ENCODE results near the gene NMUR1. TPM values are rescaled to one million over a fixed set of nuclear protein-coding genes. Genes with fewer than 3 reads are reported as not detected.

Gene NMUR1
- total RNA-seq, 2 donors from 2014 or later: 2.3 to 6.3 TPM

DNA sequence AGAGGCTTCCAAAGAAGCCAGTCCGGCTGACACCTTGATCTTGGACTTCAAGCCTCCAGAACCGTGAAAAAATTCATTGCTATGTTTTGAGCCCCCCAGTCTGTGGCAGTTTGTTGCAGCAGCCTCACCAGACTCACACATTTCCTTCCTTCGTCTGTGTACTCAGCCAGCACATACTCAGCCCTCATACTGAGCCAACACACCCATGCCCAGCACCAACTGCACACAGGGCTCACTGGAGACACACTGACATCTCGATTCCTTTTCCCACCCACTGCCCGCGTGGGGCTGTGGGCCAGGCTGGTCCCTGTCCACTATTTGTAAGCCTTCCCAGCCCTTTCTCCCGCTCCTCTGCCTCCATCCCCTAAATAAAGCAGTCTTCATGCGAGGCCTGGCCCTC is 24.1 kb upstream of the NMUR1 start:
- H3K4me3 ChIP-seq: no peak overlapping the region
- intact Hi-C loops (cut with DNase I): no loop called here
- no peaks in the 10 kb centered on the region for H3K27me3 ChIP-seq
- no peak for DNase-seq
- WGBS, 2 donors: 65 to 72% methylated on average over 8 of the region's 8 CpGs
- TF ChIP-seq, protein P1, sequence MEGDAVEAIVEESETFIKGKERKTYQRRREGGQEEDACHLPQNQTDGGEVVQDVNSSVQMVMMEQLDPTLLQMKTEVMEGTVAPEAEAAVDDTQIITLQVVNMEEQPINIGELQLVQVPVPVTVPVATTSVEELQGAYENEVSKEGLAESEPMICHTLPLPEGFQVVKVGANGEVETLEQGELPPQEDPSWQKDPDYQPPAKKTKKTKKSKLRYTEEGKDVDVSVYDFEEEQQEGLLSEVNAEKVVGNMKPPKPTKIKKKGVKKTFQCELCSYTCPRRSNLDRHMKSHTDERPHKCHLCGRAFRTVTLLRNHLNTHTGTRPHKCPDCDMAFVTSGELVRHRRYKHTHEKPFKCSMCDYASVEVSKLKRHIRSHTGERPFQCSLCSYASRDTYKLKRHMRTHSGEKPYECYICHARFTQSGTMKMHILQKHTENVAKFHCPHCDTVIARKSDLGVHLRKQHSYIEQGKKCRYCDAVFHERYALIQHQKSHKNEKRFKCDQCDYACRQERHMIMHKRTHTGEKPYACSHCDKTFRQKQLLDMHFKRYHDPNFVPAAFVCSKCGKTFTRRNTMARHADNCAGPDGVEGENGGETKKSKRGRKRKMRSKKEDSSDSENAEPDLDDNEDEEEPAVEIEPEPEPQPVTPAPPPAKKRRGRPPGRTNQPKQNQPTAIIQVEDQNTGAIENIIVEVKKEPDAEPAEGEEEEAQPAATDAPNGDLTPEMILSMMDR (IDR thresholded peaks at IDR 0.05): no peak
- TF ChIP-seq POLR2A (IDR thresholded peaks at IDR 0.05): no peak
- peak overlapping the region in 1 of 4 donors; percentile 36 for H3K27ac ChIP-seq
- H3K9me3 ChIP-seq: peaks cover 0 to 4% (median 0%) of the 10 kb centered on the region in 3 donors
- no peaks in the 10 kb centered on the region for H3K36me3 ChIP-seq (replicated peaks in 1 of 2; ENCODE audit: insufficient read depth in 1 of 2, low read depth in 2 of 2)
- no peak for ATAC-seq
- peaks cover 5% of the 10 kb centered on the region for H3K4me1 ChIP-seq

DNA sequence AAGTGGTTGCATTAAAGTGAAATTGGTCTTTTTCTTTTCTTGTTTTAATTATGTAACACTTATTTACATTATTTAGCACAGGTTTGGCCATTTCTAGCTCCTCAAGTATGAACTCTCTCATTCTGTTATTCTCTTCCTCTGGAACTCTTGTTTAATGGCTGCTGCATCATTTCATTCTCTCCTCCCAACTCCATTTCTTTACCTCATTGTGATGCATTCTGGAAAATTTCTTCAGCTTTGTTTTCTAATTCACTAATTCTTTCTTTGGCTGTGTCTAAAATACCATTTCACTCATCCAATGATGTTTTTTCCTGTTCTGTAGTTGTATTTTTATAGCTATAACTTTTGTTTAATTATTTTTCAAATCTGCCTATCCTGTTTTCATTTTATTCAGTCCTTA is 22.5 kb upstream of the NMUR1 start:
- Histone ChIP-seq H3K27me3 (no peaks in the 10 kb centered on the region), H3K4me3 (no peak overlapping the region), H3K9me3 (peaks cover 0 to 4% (median 0%) of the 10 kb centered on the region in 3 donors), H3K4me1 (peaks cover 3% of the 10 kb centered on the region), H3K27ac (no peak overlapping the region), H3K36me3 (replicated peaks in 1 of 2; ENCODE audit: insufficient read depth in 1 of 2, low read depth in 2 of 2) (no peaks in the 10 kb centered on the region)
- TF ChIP-seq, protein P1 (IDR thresholded peaks at IDR 0.05): no peak
- TF ChIP-seq POLR2A (IDR thresholded peaks at IDR 0.05): no peak
- ATAC-seq (no peak), DNase-seq (no peak)
- intact Hi-C loops (cut with DNase I): no loop called here

DNA sequence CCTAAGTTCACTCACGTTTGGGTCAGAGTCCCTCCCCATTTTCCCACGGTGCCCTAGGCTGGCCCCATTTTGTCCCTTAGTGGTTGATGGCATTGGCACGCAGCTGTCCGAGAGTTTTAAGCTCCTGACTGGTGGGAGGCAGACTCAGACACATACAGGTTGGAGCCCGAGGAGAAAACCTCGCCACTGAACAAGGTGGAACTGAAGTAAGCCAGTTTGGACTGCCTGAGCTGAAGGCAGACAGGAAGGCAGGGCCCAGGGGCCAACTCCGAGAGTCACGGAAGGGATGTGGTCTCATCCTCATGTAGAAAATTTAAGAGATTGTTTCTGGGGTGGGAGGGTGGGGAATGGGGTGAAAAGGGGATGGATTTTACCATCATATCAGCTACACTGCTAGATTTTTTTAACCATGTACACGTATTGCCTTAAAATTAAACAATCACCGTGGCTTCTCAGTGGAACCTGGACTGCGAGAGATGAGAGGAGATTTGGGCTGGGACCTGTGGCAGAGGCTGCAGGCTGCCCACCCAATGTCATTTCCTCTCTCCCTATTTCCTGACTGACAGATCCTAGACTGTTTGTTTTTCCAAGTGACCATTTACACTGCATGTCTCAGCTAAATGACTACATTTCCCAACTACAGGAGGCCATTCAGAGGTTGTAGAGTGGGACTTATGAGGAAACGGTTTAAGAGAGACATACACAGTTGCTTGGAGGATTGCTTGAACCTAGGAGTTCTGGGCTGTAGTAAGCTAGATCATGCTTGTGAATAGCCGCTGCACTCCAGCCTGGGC is 19.4 kb upstream of the NMUR1 start:
- no peak for ATAC-seq
- H3K27me3 ChIP-seq: no peaks in the 10 kb centered on the region
- no peaks in the 10 kb centered on the region for H3K4me1 ChIP-seq
- H3K27ac ChIP-seq: no peak overlapping the region
- TF ChIP-seq POLR2A (IDR thresholded peaks at IDR 0.05): no peak
- TF ChIP-seq, protein P1 (IDR thresholded peaks at IDR 0.05): no peak
- no peak for DNase-seq
- no peaks in the 10 kb centered on the region for H3K36me3 ChIP-seq (replicated peaks in 1 of 2; ENCODE audit: insufficient read depth in 1 of 2, low read depth in 2 of 2)
- peaks cover 0 to 4% (median 0%) of the 10 kb centered on the region in 3 donors for H3K9me3 ChIP-seq
- 75 to 80% methylated on average over 11 to 13 of the region's 13 CpGs for WGBS, 2 donors
- intact Hi-C loops (cut with DNase I): no loop called here
- H3K4me3 ChIP-seq: no peak overlapping the region

DNA sequence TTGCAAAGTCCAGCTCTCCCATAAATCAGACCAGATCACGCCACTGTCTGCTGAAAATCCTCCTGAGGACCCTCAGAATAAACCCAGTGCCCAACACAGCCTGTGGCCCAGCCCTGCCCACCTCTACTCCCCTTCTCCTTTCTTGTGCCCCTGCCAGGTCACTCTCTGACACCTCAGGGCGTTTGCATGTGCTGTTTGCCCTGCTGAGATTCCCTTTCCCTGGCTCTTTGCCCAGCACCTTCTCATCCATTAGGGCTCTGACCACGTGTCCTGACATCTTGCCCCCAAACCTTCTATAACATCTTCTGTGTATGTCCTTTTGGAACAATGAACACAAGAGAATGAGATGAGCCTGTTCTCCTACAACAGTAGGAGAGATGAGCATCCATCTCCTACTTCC is 18.5 kb upstream of the NMUR1 start:
- intact Hi-C loops (cut with DNase I): no loop called here
- no peak for TF ChIP-seq POLR2A (IDR thresholded peaks at IDR 0.05)
- TF ChIP-seq, protein P1 (IDR thresholded peaks at IDR 0.05): no peak
- Histone ChIP-seq H3K27me3 (no peaks in the 10 kb centered on the region), H3K4me3 (no peak overlapping the region), H3K27ac (no peak overlapping the region), H3K9me3 (peaks cover 0 to 4% (median 0%) of the 10 kb centered on the region in 3 donors), H3K4me1 (no peaks in the 10 kb centered on the region), H3K36me3 (replicated peaks in 1 of 2; ENCODE audit: insufficient read depth in 1 of 2, low read depth in 2 of 2) (no peaks in the 10 kb centered on the region)
- 60 to 62% methylated on average over 3 of the region's 3 CpGs for WGBS, 2 donors
- no peak for DNase-seq
- ATAC-seq: no peak

Data from body of pancreas (tissue), 4 donors.